HG02870 (cell line): ENCODE data around the gene RNF220.

Experiments
- ATAC-seq: cut with Tn5 transposase; IDR thresholded peaks from one replicate; pipeline ENCODE4 v1.9.1; 2021; ENCODE audit warnings: mild to moderate bottlenecking, moderate library complexity; ENCODE audit not compliant: unreplicated experiment

Gene RNF220

GRCh38 chr1:44431861-44432260 lies 26.8 kb downstream of the RNF220 start:
- no peak for ATAC-seq

GRCh38 chr1:44433209-44433608 lies 28.2 kb downstream of the RNF220 start:
- ATAC-seq = no peak

DNA sequence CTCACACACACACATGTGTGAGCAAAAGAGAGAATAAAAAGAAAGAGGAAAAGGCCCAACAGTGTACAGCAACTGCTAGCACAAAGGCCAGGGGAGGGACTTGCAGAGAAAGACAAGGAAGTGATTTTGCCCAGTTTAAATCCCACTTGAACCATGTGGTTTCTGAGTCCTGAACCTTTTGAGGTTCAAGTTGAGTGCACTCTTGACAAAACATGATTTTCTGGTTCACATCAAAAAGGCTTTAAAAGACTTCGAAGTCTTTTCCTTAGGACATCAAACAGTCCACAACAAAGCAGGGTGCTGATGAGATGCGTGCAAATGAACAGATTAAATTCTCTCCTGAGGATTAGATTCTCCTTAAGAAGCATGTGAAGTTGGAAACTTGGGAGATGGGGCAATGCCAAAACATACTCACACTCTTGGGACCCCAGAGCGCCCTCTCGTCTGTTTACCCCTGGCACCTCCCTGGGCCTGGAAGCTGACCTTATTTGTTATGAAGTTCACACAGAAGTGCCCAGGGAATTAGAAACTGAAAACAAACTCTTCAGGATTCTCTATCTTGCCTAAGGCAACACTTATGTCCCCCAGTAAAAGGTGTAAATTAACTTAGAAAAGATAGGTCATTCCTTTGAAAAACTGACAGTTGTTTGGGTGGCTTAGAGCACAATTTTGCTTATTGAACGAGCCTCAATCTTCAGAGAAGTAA lies 31.5 kb downstream of the RNF220 start:
- no peak for ATAC-seq

GRCh38 chr1:44437107-44437716 lies 32.2 kb downstream of the RNF220 start:
- no peak for ATAC-seq

- no peak for ATAC-seq
These were observed 37.7 kb downstream of the RNF220 start for GRCh38 chr1:44442791-44443190.

GRCh38 chr1:44447051-44447810 lies 42.2 kb downstream of the RNF220 start:
- no peak for ATAC-seq

DNA sequence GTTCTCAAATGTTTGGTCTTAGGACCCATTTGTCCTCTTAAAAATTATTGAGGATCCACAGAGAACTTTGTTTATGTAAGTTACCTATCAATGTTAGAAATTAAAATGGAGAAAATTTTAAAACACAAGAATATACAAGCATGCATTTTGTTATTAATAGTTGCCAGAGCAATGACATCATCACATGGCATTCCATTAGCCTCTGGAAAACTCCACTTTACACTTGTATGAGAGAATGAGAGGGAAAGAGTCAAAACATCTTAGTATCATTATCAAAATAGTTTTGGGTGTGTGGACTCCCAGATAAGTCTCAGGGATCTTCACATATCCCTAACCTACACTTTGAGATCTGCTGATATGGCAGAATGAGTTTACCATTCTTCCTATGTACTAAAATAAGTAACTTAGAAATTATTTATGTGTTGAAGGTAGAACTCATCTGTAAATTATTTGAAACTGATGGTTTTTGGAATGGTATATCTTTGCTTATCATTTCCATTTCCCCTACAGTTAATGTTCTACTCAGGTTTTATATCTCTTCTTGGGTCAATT lies 48.8 kb downstream of the RNF220 start:
- ATAC-seq = no peak

DNA sequence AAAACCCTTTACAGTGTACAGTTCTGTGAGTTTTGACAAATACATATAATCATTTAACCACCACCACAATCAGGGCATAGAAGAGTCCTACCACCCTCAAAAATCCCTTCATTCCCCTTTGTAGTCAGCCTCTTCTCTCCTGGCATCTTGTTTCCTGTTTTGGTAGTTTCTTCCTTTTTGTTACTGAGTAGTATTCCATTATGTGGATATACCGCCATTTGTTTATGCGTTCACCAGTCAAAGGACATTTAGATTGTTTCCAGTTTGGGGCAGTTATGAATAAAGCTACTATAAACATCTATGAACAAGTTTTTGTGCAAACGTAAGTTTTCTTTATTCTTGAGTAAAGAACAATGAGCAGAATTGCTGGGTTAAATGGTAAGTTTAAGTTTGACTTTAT lies 49.6 kb downstream of the RNF220 start:
- no peak for ATAC-seq

GRCh38 chr1:44460107-44460882 lies 55.2 kb downstream of the RNF220 start:
- no peak for ATAC-seq

DNA sequence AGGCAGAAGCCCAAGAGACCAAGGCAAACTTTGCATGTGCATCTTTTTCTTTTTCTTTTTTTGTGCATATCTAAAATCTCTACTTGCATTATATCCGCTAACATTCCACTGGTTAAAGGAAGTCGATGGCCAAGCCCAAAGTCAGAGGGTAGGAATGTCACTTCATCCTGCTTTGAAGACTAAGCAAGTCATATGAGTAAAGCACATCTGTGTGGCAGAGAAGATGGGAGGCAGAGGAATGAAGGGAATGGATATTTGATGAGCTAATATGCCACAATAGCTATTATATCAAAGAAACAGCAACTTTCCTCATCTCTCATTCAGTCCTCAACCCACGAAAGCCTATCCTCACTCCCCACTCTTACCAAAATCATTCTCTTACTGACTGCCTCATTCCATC lies 59.3 kb downstream of the RNF220 start:
- ATAC-seq = no peak

GRCh38 chr1:44467566-44467965 lies 62.5 kb downstream of the RNF220 start:
- ATAC-seq = no peak

- no peak for ATAC-seq
These were observed 66.9 kb downstream of the RNF220 start for GRCh38 chr1:44471911-44472453.

- ATAC-seq = no peak
These were observed 67.8 kb downstream of the RNF220 start for GRCh38 chr1:44472620-44473525.

DNA sequence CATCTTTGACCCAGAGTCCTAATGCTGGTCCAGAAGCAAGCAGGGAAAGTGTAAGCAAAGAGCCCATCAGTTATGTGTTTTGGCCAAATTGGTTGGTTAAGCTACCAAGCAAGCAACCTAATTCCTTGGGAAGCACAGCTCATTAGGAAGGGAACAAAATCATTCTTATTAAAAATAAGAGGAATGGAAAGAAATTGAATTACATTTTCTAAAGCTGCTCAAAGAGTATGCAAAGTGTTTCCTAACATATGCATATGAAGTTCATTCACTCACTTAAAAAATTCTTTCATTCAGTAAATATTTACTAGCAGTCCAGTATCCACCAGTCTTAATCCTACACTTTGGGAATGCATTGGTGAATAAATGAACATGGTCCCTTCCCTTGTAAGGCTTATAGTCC lies 71.8 kb downstream of the RNF220 start:
- ATAC-seq = no peak

- no peak for ATAC-seq
These were observed 76.6 kb downstream of the RNF220 start for GRCh38 chr1:44481701-44482100.

DNA sequence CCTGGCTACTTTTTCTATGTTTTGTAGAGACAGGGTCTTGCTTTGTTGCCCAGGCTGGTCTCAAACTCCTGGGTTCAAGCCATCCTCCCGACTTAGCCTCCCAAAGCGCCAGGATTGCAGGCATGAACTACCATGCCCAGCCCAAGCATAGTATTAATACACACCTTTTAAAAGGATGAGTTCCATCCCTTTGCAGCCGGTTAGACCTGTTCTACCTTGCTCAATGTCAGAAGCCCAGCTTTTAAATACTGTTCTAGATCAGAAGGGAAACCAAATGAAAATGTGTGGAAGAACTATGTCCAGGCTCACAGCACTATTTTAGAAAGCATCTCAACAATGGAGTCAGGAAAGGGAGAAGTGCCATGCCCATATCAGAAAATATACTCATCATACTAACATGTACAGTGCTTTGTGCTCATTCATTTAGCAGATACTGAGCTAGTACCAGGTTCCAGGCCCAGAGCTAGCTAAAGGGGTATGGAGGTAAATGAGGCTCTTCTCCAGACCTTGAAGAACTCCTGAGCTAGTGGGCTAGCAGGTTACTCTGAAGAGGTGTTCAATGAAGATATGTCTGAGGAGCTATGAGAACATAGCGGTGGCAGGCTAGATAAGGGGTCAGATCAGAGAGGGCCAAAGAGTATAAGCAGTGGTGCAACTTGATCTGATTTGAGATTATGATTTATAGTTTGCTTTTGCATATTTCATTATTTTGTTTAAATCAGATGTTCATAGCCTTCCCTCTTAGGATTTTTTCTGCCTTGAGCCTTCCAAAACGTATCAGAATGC lies 78.2 kb downstream of the RNF220 start:
- ATAC-seq = no peak

GRCh38 chr1:44484155-44484688 lies 79.2 kb downstream of the RNF220 start:
- no peak for ATAC-seq

- ATAC-seq = no peak
These were observed 80.3 kb downstream of the RNF220 start for GRCh38 chr1:44485229-44485933.
